ENCODE measurements around the gene KRT35.
A peak's percentile ranks its signal among the peaks of the same experiment; 100 is the strongest.

KRT35 gene

DNA sequence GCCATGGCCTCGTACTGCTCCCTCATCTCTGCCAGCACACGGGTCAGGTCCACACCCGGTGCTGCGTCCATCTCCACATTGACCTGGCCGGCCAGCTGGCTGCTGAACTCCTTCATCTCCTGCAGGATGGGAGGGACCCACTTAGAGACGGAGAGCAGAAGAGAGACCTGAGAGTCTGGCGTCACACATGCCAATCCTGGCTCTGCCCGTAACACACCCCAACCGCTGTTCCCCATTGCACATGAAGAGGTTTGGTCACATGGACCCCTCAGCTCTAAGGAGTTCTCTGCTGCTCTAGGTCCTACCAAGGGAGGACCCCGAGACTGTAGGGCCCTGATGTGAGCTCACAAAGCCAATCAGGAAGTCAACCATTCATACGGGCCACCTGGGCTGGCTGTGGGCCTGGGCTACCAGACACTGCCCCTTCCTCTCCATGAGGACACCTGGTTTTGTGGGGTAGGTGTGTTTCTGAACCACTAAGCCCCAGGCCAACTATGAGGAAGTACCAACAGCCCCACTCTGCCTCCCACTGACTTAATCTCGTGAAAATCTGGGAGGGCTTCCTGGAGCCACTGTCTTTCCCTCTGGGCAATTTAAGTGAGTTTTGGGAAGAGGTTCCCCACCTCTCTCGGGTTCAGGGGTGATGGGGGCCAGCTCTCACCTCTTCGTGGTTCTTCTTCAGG, 35.3 kb upstream of the KRT35 start:
- H2AK5ac ChIP-seq (ENCODE audit: low read length) = no peak overlapping the region
- no peak overlapping the region for H3K27ac ChIP-seq (ENCODE audit: low read depth, low read length)
- H3K4me1 ChIP-seq (ENCODE audit: control insufficient read depth, low read depth, low read length) = no peaks in the 10 kb centered on the region
- H3K79me1 ChIP-seq (ENCODE audit: low read length) = no peaks in the 10 kb centered on the region
- H2BK5ac ChIP-seq (ENCODE audit: low read length) = no peak overlapping the region
- H3K9ac ChIP-seq (ENCODE audit: low read length) = no peak overlapping the region
- no peak overlapping the region for H3K18ac ChIP-seq (ENCODE audit: low read length)
- H3K4me3 ChIP-seq (ENCODE audit: low read length) = no peak overlapping the region
- no peak for DNase-seq
- H3K4ac ChIP-seq (ENCODE audit: low read depth, low read length) = no peak overlapping the region
- H2BK120ac ChIP-seq (ENCODE audit: low read depth, low read length) = no peak overlapping the region
- no peaks in the 10 kb centered on the region for H3K79me2 ChIP-seq (ENCODE audit: control insufficient read depth, insufficient read depth, low read length)
- H4K5ac ChIP-seq (ENCODE audit: low read length) = no peak overlapping the region
- H3K27me3 ChIP-seq (ENCODE audit: insufficient read depth, low read length, poor library complexity) = no peaks in the 10 kb centered on the region
- no peak overlapping the region for H3K23ac ChIP-seq (ENCODE audit: low read length)
- H3K4me2 ChIP-seq (ENCODE audit: low read length) = no peak overlapping the region
- no peak overlapping the region for H3K56ac ChIP-seq (ENCODE audit: low read length)
- no CpG with 5 or more reads among the region's 14 CpGs for WGBS (ENCODE audit: extremely low coverage, insufficient coverage, low lambda C conversion rate)
- H4K8ac ChIP-seq (ENCODE audit: low read depth, low read length) = no peak overlapping the region
- no peaks in the 10 kb centered on the region for H3K36me3 ChIP-seq (ENCODE audit: control insufficient read depth, insufficient read depth, low read length)
- H2BK15ac ChIP-seq (replicated peaks; ENCODE audit: low read depth) = no peak overlapping the region

DNA sequence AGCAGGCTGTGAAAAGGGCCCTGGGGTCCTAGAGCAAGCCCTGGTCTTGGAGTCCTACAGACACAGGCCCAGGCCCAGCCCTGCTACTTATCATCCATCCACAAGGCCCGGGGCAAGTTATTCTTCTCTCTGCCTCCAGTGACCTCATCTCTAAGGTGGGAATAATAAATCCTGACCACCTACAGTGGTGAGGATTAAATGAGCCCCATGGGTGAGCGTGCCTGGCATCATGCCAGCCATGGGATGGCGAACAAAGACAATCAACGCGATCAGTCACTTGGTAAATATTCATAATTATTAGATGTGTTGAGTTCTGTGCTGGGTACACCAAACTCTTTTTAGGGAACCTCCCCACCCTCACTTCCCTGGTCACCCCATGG, 32.2 kb upstream of the KRT35 start:
- no peak overlapping the region for H3K4ac ChIP-seq (ENCODE audit: low read depth, low read length)
- no CpG with 5 or more reads among the region's 5 CpGs for WGBS (ENCODE audit: extremely low coverage, insufficient coverage, low lambda C conversion rate)
- H3K56ac ChIP-seq (ENCODE audit: low read length) = no peak overlapping the region
- H3K18ac ChIP-seq (ENCODE audit: low read length) = no peak overlapping the region
- no peak overlapping the region for H2BK15ac ChIP-seq (replicated peaks; ENCODE audit: low read depth)
- H2BK120ac ChIP-seq (ENCODE audit: low read depth, low read length) = no peak overlapping the region
- DNase-seq = no peak
- H3K9ac ChIP-seq (ENCODE audit: low read length) = no peak overlapping the region
- H4K5ac ChIP-seq (ENCODE audit: low read length) = no peak overlapping the region
- H3K23ac ChIP-seq (ENCODE audit: low read length) = no peak overlapping the region
- no peak overlapping the region for H3K4me2 ChIP-seq (ENCODE audit: low read length)
- H2BK5ac ChIP-seq (ENCODE audit: low read length) = no peak overlapping the region
- H3K4me1 ChIP-seq (ENCODE audit: control insufficient read depth, low read depth, low read length) = peaks cover 6% of the 10 kb centered on the region
- H3K36me3 ChIP-seq (ENCODE audit: control insufficient read depth, insufficient read depth, low read length) = no peaks in the 10 kb centered on the region
- H3K27ac ChIP-seq (ENCODE audit: low read depth, low read length) = no peak overlapping the region
- no peak overlapping the region for H4K8ac ChIP-seq (ENCODE audit: low read depth, low read length)
- H3K4me3 ChIP-seq (ENCODE audit: low read length) = no peak overlapping the region
- no peaks in the 10 kb centered on the region for H3K79me1 ChIP-seq (ENCODE audit: low read length)
- no peaks in the 10 kb centered on the region for H3K79me2 ChIP-seq (ENCODE audit: control insufficient read depth, insufficient read depth, low read length)
- H3K27me3 ChIP-seq (ENCODE audit: insufficient read depth, low read length, poor library complexity) = no peaks in the 10 kb centered on the region
- no peak overlapping the region for H2AK5ac ChIP-seq (ENCODE audit: low read length)

DNA sequence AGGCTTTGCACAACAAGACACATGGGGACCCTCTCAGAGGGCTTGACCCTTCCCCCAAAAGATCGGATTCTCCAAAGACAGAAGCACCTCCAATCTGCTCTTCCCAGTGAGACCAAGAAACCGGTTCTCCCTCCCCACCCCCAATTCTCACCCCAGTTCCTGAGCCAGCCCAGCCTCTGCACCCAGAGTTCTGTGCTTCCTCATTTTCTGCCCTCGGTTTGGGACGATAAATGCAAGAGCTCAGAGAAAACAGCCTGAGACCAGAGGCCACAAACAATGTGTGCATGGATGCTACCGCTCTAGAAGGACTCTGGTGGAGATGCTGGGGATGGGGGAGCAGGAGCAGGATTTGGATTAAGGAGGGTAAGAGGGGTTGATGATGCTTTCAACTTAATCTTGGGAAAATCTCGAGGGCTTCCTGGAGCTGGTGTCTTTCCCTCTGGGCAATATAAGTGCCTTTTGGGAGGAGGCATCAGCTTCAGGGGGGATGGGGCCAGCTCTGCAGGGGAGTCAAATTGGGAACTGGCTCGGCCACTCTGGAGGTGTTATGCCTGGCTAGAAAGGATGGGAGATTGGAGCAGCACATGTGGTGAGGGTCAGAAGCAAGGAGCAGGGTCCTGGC, 31.7 kb upstream of the KRT35 start:
- H3K27ac ChIP-seq (ENCODE audit: low read depth, low read length) = no peak overlapping the region
- no peak overlapping the region for H3K4ac ChIP-seq (ENCODE audit: low read depth, low read length)
- no peaks in the 10 kb centered on the region for H3K79me2 ChIP-seq (ENCODE audit: control insufficient read depth, insufficient read depth, low read length)
- no peak overlapping the region for H4K8ac ChIP-seq (ENCODE audit: low read depth, low read length)
- peak overlapping the region; percentile 15 for H3K56ac ChIP-seq (ENCODE audit: low read length)
- no peak overlapping the region for H3K4me3 ChIP-seq (ENCODE audit: low read length)
- H3K23ac ChIP-seq (ENCODE audit: low read length) = no peak overlapping the region
- H2BK5ac ChIP-seq (ENCODE audit: low read length) = no peak overlapping the region
- no peaks in the 10 kb centered on the region for H3K27me3 ChIP-seq (ENCODE audit: insufficient read depth, low read length, poor library complexity)
- no peak for DNase-seq
- no peak overlapping the region for H3K9ac ChIP-seq (ENCODE audit: low read length)
- H2BK15ac ChIP-seq (replicated peaks; ENCODE audit: low read depth) = no peak overlapping the region
- H3K36me3 ChIP-seq (ENCODE audit: control insufficient read depth, insufficient read depth, low read length) = no peaks in the 10 kb centered on the region
- no peak overlapping the region for H2BK120ac ChIP-seq (ENCODE audit: low read depth, low read length)
- H3K18ac ChIP-seq (ENCODE audit: low read length) = no peak overlapping the region
- no peak overlapping the region for H3K4me2 ChIP-seq (ENCODE audit: low read length)
- no peak overlapping the region for H4K5ac ChIP-seq (ENCODE audit: low read length)
- WGBS (ENCODE audit: extremely low coverage, insufficient coverage, low lambda C conversion rate) = no CpG with 5 or more reads among the region's 7 CpGs
- H2AK5ac ChIP-seq (ENCODE audit: low read length) = no peak overlapping the region
- peaks cover 6% of the 10 kb centered on the region for H3K4me1 ChIP-seq (ENCODE audit: control insufficient read depth, low read depth, low read length)
- no peaks in the 10 kb centered on the region for H3K79me1 ChIP-seq (ENCODE audit: low read length)

DNA sequence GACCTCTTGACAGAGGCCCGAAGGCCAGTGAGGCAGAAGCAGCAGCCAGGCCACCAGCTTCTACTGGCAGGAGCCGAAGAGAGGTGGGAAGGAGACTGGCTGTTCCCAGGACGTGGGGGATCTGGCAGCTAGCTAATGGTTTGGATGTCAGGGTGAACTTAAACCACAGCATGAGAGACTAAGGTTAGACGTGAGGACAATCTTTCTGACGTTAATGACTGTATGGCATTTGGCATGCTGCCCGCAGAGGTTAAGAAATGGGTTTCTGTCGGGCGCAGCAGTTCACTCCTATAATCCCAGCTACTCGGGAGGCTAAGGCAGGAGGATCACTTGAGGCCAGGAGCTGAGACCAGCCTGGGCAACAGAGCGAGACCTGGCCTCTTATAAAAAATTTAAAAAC, 30.8 kb upstream of the KRT35 start:
- H3K36me3 ChIP-seq (ENCODE audit: control insufficient read depth, insufficient read depth, low read length) = no peaks in the 10 kb centered on the region
- peak overlapping the region; percentile 56 for H3K56ac ChIP-seq (ENCODE audit: low read length)
- H3K27me3 ChIP-seq (ENCODE audit: insufficient read depth, low read length, poor library complexity) = no peaks in the 10 kb centered on the region
- DNase-seq = no peak
- H3K18ac ChIP-seq (ENCODE audit: low read length) = no peak overlapping the region
- H3K27ac ChIP-seq (ENCODE audit: low read depth, low read length) = no peak overlapping the region
- H3K4me1 ChIP-seq (ENCODE audit: control insufficient read depth, low read depth, low read length) = peaks cover 6% of the 10 kb centered on the region
- H3K23ac ChIP-seq (ENCODE audit: low read length) = no peak overlapping the region
- H3K9ac ChIP-seq (ENCODE audit: low read length) = no peak overlapping the region
- no peak overlapping the region for H2AK5ac ChIP-seq (ENCODE audit: low read length)
- no peak overlapping the region for H2BK15ac ChIP-seq (replicated peaks; ENCODE audit: low read depth)
- no peaks in the 10 kb centered on the region for H3K79me2 ChIP-seq (ENCODE audit: control insufficient read depth, insufficient read depth, low read length)
- H2BK5ac ChIP-seq (ENCODE audit: low read length) = no peak overlapping the region
- H3K79me1 ChIP-seq (ENCODE audit: low read length) = no peaks in the 10 kb centered on the region
- H4K8ac ChIP-seq (ENCODE audit: low read depth, low read length) = no peak overlapping the region
- no peak overlapping the region for H3K4ac ChIP-seq (ENCODE audit: low read depth, low read length)
- no CpG with 5 or more reads among the region's 10 CpGs for WGBS (ENCODE audit: extremely low coverage, insufficient coverage, low lambda C conversion rate)
- H2BK120ac ChIP-seq (ENCODE audit: low read depth, low read length) = no peak overlapping the region
- H3K4me2 ChIP-seq (ENCODE audit: low read length) = no peak overlapping the region
- no peak overlapping the region for H3K4me3 ChIP-seq (ENCODE audit: low read length)
- H4K5ac ChIP-seq (ENCODE audit: low read length) = no peak overlapping the region

DNA sequence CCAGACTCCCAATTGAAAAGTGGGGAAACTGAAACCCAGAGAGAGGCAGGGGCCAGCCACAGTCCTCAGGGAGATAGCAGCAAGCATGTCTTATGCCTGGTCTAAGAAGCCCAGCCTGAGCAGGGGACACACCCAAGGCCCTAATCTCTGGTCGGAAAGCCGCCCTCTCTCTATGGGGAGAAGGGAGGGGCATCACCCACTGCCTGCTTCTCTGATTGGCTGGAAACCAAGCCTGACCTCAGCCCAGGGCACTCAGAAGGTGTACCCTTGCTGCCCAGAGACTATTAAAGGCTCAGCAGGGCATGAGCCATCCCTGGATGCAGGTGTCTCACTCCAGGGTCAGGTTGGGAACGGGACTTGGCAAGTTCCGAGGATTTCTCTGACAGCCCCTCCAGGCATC, 30.2 kb upstream of the KRT35 start:
- Histone ChIP-seq H3K4me1 (ENCODE audit: control insufficient read depth, low read depth, low read length) (peaks cover 6% of the 10 kb centered on the region), H3K27me3 (ENCODE audit: insufficient read depth, low read length, poor library complexity) (no peaks in the 10 kb centered on the region), H3K79me1 (ENCODE audit: low read length) (no peaks in the 10 kb centered on the region), H4K8ac (ENCODE audit: low read depth, low read length) (no peak overlapping the region), H3K36me3 (ENCODE audit: control insufficient read depth, insufficient read depth, low read length) (no peaks in the 10 kb centered on the region), H4K5ac (ENCODE audit: low read length) (no peak overlapping the region), H3K9ac (ENCODE audit: low read length) (no peak overlapping the region), H3K27ac (ENCODE audit: low read depth, low read length) (no peak overlapping the region), H3K4me2 (ENCODE audit: low read length) (no peak overlapping the region), H2BK120ac (ENCODE audit: low read depth, low read length) (no peak overlapping the region), H3K23ac (ENCODE audit: low read length) (no peak overlapping the region), H2AK5ac (ENCODE audit: low read length) (no peak overlapping the region), H3K18ac (ENCODE audit: low read length) (no peak overlapping the region), H2BK15ac (replicated peaks; ENCODE audit: low read depth) (no peak overlapping the region), H2BK5ac (ENCODE audit: low read length) (no peak overlapping the region), H3K4me3 (ENCODE audit: low read length) (no peak overlapping the region), H3K56ac (ENCODE audit: low read length) (no peak overlapping the region), H3K79me2 (ENCODE audit: control insufficient read depth, insufficient read depth, low read length) (no peaks in the 10 kb centered on the region), H3K4ac (ENCODE audit: low read depth, low read length) (peak overlapping the region; percentile 6)
- WGBS (ENCODE audit: extremely low coverage, insufficient coverage, low lambda C conversion rate) = no CpG with 5 or more reads among the region's 4 CpGs
- DNase-seq = no peak
